Pons (tissue), 1 donor: Measurements from ENCODE around the gene NDUFB10.

Experiments
- DNase-seq: peaks from one replicate; pipeline ENCODE4 v3.0.0-alpha.2; 2016; ENCODE audit warnings: low spot score

Gene NDUFB10

DNA sequence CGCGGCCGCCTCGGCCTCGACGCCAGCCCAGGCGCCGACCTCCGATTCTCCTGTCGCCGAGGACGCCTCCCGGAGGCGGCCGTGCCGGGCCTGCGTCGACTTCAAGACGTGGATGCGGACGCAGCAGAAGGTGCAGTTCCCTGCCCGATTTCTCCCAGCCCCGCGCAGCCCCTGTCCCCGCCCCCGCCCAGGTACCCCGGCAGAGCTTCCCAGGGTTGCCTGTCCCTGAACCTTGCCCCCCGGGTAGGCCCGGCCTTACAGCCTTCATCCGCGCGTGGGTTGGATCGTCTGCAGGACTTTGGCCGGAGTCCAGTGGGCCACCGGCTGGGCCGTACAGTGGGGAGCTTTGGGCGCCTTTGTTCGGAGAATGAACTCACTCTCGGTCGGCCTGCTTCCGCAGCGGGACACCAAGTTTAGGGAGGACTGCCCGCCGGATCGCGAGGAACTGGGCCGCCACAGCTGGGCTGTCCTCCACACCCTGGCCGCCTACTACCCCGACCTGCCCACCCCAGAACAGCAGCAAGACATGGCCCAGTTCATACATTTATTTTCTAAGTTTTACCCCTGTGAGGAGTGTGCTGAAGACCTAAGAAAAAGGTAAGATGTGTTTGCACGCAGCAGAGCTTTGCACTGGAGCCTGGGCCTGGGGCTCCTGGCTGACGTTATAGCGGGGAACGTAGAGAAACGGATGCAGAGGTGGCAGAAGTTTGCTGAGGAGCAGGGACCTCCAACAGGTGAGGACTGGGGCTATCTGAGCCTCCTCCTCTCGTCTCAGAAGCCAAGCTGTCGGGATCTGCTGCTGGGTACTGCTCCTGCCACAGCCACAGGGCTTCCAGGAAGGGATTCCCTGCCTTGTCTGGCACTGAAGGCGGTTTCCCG, 25.2 kb downstream of the NDUFB10 start:
- DNase-seq: no peak

DNA sequence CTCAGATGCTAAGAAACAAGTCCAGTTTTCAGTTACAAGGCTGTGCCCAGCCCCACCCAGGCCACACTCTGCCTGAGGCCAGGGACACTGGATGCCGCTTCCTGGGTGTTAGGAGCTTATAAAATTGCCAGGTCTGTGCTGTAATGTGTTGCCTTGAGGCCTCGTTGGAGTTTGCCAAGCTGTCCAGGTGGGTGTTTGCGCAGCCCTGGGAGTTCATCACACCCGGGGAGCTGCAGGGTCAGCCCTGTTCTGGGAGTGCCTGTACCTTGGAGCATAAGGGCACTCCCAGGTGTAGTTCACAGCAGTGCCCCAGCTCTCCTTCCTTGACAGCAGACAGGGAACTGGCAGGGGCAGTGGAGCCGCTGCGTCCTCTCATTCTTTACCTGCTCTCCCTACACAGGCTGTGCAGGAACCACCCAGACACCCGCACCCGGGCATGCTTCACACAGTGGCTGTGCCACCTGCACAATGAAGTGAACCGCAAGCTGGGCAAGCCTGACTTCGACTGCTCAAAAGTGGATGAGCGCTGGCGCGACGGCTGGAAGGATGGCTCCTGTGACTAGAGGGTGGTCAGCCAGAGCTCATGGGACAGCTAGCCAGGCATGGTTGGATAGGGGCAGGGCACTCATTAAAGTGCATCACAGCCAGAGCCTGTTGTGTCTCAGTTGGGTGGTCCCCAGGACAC, 26.3 kb downstream of the NDUFB10 start:
- DNase-seq: no peak

- no peak for DNase-seq
These were observed 27.9 kb downstream of the NDUFB10 start for GRCh38 chr16:1987198-1987597.

- no peak for DNase-seq
These were observed 30.1 kb downstream of the NDUFB10 start, which contains the start of gene SYNGR3 for GRCh38 chr16:1989209-1990100. TSS of gene SYNGR3 (plus strand) at chr16:1989970. CDS start at chr16:1990103, 133 bp downstream.

DNA sequence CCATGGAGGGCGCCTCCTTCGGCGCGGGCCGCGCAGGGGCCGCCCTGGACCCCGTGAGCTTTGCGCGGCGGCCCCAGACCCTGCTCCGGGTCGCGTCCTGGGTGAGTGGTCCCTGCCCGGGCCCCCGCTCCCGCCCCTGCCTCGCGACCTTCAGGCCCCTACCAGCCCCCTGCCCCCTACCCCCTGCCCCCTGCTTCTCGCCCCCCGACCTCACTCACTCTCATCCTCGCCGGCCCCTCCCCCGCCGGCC, 30.7 kb downstream of the NDUFB10 start:
- DNase-seq: no peak

- no peak for DNase-seq
These were observed 31.2 kb downstream of the NDUFB10 start for GRCh38 chr16:1990351-1991134.

DNA sequence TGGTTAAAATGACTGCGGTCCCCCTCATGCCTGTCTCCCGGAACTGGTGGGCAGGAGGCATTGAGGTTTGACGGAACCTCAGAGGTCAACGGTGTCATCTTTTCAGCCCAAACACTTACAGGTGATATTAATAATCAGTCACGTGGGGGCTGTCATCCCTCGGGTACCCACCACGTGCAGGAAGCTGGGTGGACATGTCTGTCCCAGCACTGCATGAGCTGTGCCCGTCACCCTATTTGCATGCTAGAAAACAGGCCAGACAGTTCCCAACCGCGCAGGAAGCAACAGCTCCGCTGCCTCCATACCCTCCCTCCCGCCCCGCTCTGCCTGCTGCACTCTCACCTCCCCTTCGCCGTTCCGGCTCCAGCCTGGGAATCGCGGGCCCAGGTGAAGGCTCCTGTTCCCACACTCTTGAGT, 31.8 kb downstream of the NDUFB10 start:
- DNase-seq: no peak

GRCh38 chr16:1991588-1991947, 32.2 kb downstream of the NDUFB10 start:
- DNase-seq: no peak

- DNase-seq: peak; percentile 80
These were observed 32.8 kb downstream of the NDUFB10 start for GRCh38 chr16:1991948-1992703.

DNA sequence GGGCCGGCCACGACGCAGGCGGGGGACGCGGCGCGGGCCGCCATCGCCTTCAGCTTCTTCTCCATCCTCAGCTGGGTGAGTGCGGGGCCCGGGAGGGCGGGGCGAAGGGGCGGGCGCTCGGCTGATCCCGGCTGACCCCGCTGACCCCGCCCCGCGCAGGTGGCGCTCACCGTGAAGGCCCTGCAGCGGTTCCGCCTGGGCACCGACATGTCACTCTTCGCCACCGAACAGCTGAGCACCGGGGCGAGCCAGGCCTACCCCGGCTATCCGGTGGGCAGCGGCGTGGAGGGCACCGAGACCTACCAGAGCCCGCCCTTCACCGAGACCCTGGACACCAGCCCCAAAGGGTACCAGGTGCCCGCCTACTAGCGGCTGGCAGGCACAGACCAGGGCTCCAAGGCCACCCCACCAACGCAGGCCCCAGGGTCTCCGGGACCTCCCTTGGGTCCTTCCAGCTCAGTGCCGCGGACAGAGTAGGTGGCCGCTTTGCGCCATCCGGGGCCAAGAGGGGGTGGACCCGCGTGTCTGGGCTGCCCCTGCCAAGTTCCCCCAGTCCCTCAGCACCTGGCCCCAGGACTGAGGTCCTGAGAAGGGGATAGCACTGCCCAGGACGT, 33.5 kb downstream of the NDUFB10 start:
- no peak for DNase-seq

DNA sequence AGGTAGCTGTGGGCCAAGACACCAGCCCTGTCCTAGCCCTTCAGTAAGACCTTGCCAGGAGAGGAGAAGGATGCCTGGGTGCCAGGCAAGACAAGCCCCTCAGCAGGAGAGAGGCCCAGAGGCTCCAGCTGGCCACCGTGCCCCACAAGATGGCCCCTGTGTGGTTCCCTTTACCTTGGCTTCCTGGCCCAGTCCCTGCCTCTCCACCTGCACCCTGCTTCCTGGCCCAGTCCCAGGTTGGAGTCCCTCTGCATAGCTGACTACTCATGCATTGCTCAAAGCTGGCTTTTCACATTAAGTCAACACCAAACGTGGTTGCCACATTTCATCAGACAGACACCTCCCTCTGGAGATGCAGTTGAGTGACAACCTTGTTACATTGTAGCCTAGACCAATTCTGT, 34.4 kb downstream of the NDUFB10 start:
- DNase-seq: no peak

DNA sequence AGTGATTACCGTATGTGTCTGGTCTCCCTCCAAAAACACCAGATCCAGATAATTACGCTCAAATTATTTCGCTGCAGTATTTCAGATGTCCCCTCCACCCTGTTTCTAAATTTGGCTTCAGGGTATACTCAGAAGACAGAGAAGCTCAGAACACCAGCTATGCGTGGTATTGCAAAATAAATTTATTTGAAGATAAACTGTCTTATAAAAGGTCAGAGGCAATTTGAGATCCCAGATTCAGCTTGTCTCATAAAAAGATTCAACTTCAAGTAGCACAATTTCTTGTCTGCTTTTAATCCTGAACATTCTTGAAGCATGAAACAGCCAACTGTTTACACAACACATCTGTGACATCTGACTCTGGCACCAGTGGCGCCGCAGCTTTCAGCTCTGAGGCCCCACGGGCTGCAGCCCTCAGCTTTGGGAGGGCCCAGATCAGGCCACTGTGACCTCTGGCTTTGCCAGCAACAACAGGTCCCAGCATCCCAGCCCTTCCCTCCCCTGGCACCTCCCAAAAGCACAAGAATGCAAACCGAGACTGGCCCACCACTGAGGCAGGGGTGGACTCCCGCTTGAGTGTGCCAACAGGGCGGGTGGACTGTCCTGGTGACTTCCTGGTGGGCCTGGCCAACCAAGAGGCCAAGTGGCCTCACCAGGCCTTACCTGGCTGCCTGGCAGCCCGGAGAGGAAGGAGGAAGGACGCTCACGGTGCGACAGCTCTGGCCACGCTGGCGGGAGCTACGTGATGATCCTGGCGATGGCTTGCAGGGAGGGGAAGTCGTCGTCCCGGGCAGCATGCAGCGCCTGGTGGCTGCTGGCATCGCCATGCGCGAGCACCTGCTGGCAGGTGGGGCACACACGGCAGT, 38.4 kb downstream of the NDUFB10 start:
- DNase-seq: no peak

DNA sequence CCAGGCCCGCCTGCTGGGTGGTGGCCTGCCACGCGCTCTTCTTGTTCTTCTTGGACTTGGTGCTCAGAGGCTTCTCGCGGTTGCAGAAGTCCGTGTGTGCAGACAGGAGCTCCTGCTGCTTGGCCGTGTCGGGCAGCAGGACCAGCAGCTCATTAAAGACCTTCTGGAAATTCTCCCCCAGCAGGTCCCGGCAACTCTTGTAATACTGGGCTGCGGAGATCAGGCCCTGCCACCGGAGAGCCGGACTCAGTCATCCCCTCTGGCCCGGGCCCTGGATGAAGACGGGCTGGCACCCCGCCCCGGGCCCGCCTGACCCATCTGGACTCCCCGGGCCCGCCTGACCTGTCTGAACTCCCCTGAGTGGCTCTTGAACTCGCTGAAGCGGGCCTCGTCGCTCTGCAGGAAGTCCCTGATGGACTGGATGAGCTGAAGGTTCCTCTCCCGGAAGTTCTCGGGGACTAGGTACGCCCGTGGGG, 39.1 kb downstream of the NDUFB10 start:
- no peak for DNase-seq

GRCh38 chr16:1998852-1999801, 39.8 kb downstream of the NDUFB10 start:
- DNase-seq: no peak

GRCh38 chr16:1999866-2000514, 40.7 kb downstream of the NDUFB10 start:
- DNase-seq: no peak

- DNase-seq: no peak
These were observed 41.7 kb downstream of the NDUFB10 start for GRCh38 chr16:2001035-2001434.

GRCh38 chr16:2001456-2002355, 42.4 kb downstream of the NDUFB10 start:
- no peak for DNase-seq
